Measurements from ENCODE around the gene TRIM5.

GRCh38 chr11:5674391-5674790 lies 10.5 kb downstream of the TRIM5 start:
- no peak for TF ChIP-seq CTCF (IDR thresholded peaks at IDR 0.05 in 8 of 11, conservative IDR thresholded peaks at IDR 0.05 in 3 of 11)
- no peak for TF ChIP-seq POLR2AphosphoS5 (IDR thresholded peaks at IDR 0.05)
- no peak for TF ChIP-seq POLR2A (IDR thresholded peaks at IDR 0.05)

All from spleen (tissue), 7 donors.